CD4-positive, alpha-beta T cell treated with Interleukin-17A for 4 hours (primary cell): Measurements from ENCODE around the gene MOG.
A peak's percentile ranks its signal among the peaks of the same experiment; 100 is the strongest.

Source experiments
- DNase-seq: peaks from one replicate; pipeline ENCODE4 v3.0.0-alpha.2; 2020; ENCODE audit warnings: mixed read lengths

The MOG gene

GRCh38 chr6:29678114-29678513, 21.2 kb downstream of the MOG start:
- no peak for DNase-seq

- DNase-seq: no peak
Observed at GRCh38 chr6:29679962-29680361, 23.1 kb downstream of the MOG start.

DNA sequence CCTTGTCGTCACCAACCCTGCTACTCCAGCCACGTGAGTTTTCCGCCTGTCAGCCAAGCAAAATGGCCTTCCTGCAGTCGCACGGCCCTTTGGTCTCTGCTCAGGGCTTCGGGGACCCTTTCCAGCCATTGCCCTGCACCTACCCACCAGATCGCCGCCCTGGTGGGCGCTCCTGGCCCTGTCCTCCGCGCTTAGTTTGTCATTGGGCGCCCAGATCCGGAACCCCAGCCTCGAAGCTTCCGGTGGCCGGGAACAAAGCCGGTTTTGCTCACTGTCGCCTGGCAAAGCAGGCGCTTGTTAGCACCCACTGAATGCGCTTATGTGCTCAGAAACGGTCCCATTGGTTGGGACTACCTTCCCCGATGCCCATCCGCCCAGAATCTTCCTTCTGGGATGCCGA, 23.5 kb downstream of the MOG start:
- no peak for DNase-seq

- no peak for DNase-seq
Observed at GRCh38 chr6:29680904-29681303, 24.0 kb downstream of the MOG start, which contains the start of gene ZFP57. Gene ZFP57 (minus strand): TSS chr6:29681152. CDS start chr6:29677003, 4,149 bp downstream.

DNA sequence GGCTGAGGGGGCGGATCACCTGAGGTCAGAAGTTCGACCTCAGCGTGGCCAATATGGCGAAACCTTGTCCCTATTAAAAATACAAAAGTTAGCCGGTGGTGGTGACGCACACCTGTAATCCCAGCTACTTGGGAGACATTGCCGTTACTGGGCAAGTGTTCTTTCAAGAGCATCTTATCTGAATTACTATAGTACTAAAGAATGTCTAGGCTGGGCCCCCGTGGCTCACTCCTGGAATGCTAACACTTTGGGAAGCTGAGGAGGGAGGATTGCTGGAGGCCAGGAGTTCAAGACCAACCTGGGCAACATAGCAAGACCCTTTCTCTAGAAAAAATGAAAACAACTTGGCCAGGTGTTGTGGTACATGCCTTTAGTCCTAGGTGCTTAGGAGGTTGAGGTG, 24.9 kb downstream of the MOG start:
- no peak for DNase-seq

DNA sequence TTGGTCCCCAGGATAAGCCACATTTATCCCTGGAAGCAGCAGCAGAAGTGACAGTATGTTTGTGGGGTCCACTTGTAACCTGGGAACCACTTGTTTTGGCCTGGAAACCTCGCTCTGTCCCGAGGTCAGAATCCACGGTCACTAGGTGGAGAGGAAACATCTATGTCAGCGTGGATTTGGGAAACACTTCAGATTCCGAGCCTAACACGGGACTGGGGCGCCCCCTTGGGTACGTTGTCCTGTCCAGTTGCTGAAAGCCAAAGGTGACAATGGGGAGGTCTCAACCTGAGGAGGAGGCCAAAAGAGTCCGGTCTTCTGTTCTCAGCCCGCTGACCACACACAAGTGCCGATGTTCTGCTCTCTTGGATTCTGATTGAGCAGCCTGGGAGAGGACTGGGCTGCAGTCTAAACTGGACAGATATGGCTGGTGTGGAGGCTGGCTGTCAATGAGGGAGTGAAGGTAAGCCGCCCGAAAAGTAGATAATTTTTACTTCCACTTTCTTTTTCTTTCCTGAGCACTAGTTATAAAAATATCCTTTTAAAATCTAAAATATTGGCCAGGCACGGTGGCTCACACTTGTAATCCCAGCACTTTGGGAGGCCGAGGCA, 28.9 kb downstream of the MOG start:
- no peak for DNase-seq

GRCh38 chr6:29694637-29695036, 37.7 kb downstream of the MOG start:
- no peak for DNase-seq

DNA sequence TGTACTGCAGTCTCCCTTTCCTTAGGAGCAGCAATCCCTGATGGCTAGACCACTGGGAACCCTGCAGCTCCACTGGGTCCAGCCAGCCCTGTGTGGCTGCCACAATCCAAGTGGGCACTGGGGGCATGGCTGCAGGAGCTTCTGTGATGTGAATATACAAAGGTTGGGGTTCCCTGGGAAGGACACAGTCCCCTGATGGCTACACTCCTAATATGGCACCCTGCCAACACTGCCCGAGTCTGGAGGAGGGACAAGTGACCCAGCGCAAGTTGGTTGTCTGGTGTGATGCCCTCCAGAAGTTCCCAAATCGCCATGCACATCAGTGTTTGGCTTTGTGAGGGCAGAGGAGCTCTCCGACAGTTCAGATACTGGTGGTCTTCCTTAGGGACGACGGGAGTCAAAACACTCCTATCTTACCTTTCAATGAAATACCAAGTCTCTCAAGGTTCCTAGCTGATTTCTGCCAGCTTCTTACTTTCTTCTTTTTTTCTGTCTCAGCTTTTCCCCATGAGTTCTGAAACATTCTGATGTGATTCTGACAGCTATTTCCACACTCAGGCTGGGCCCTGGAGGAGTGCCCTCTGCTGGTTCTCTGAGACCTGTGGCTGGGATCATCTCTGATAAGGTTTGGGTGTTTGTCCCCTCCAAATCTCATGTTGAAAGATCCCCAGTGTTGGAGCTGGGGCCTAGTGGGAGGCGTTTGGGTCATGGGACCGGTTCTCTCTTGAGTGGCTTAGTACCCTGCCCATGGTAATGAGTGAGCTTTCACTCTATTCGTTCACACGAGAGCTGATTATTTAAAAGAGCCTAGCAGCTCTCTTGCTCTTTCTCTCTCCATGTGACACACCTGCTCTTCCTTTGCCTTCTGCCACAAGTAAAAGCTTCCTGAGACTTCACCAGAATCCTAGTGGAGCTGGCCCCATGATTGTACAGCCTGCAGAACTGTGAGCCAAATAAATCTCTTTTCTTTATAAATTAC, 39.5 kb downstream of the MOG start:
- DNase-seq: no peak

DNA sequence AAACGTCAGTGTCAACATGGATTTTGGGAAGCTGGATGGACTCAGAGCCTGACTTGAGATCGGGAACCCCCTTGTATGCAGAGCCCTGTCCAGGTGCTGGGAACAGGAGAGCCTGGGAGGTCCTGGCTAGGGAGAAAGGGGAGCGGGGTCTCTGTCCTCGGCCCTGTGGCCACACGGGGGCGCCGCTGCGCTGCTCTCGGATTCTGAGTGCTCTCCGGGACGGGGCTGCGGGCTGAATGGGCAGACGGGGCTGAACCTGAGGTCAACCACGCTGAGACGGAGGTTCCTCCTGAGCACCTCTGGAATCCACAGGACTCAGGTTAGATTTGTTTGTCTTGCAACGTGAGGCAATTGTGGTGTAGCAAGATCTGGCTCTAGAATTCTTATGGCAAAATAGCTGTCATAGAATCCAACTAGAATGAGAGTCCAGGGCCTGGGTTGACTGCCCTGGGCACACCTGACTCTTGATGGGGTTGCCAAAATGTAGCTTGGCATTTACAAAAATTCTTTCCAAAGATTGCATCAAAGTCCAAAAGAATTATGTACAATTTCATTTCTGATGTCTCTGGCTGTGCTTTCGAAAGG, 45.7 kb downstream of the MOG start:
- DNase-seq: peak; percentile 85

DNA sequence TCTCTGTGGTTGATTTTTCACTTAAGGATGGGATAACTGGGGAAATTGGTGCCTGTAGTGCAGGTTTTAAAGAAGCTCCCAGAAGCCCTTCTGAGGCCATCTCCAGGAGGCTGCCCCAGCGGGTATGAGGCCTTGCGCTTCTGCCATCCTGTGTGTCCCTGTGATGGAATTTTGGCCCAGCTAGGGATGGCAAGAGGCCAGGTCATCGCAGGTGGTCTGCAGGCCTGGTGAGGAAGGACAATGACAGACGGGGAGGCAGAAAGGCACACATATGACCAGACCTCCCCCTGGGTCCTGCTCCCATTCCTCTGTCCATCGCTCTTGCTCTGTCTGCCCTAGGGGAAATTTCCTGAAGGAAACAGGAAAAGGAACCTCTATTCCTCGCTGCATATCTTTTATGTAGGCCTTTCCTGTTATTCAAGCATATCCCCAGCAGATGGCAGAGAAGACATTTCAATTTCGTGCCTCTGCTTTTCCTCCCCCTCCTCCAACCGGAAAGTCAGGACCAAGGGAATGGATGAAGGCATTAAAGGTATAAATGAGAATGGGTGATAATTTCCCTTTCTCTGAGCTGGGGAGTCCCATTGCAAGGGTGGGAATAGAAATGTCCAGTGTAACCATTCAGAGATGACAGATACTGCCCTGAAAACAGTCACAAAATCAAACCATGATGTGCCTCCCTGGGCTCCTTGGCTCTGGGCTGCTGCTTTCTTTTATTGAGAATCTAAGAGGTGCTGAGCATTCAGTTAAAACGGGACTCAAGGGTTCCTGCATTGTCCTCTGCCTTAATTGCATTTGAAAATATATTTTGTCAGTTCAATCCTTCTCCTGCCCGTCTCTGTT, 48.7 kb downstream of the MOG start:
- DNase-seq: peak; percentile 30

- peak; percentile 76 for DNase-seq
Observed at GRCh38 chr6:29708432-29709179, 51.7 kb downstream of the MOG start.

DNA sequence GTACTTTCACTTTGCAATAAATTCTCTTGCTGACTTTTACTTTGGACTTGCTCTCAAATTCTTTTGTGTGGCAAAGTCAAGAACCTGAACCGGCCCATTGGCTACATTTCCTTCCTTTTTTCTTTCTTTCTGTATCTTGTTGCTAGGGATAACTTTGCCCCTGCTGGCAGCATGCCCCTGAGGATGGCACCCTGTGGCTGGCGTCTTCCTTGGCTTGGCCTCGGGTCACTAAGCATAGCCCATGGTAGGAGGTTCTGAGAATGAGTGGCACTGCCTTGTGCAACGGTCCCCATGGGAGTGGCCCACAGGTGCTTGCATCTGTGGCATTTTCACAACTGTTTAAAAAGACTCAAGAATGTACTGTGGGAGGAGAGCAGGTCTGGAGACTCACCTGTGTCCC, 52.3 kb downstream of the MOG start:
- no peak for DNase-seq

GRCh38 chr6:29710281-29710941, 53.5 kb downstream of the MOG start:
- DNase-seq: no peak

GRCh38 chr6:29720863-29721262, 64.0 kb downstream of the MOG start:
- peak; percentile 65 for DNase-seq
